ENCODE data around the gene AKAP13. TPM values are rescaled to one million over a fixed set of nuclear protein-coding genes. Genes with fewer than 3 reads are reported as not detected.

AKAP13 gene
- total RNA-seq, 1 donor from 2014 or later = 145 TPM

GRCh38 chr15:85711580-85712192 is 331.3 kb downstream of the AKAP13 start:
- no peak overlapping the region for H3K4me3 Mint-ChIP-seq (ENCODE audit: unreplicated experiment)
- no peak overlapping the region for H3K27ac Mint-ChIP-seq (ENCODE audit: unreplicated experiment)
- no peaks in the 10 kb centered on the region for H3K9me3 Mint-ChIP-seq (ENCODE audit: unreplicated experiment)
- peaks cover 4% of the 10 kb centered on the region for H3K4me1 Mint-ChIP-seq (ENCODE audit: low read depth, unreplicated experiment)
- DNase-seq = no peak
- H3K36me3 Mint-ChIP-seq (ENCODE audit: unreplicated experiment) = no peaks in the 10 kb centered on the region
- no peak for TF ChIP-seq CTCF (IDR thresholded peaks at IDR 0.05; ENCODE audit: partially characterized antibody, unreplicated experiment)
- H3K27me3 Mint-ChIP-seq (ENCODE audit: unreplicated experiment) = peaks cover 1% of the 10 kb centered on the region

DNA sequence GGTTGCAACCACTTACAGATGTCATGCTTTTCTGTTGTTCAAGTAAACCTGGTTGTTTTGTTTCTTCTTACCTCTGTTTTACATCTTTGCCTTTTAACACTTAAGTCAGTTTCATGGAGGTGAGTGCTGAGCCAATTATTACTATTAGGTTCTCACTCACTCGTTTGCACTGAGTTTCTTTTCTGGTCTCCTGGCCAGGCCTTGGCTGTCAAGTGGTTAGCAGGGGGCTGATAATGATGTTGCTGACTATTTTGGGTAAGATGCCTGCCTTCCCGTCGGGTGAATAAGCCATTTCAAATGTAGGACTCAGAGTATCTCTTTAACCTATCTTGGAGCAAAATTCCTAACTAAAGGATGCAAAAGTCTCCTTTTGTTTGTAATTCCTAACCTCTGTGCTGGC is 335.9 kb downstream of the AKAP13 start:
- Mint-ChIP-seq H3K27ac (ENCODE audit: unreplicated experiment) (no peak overlapping the region), H3K27me3 (ENCODE audit: unreplicated experiment) (peaks cover 2% of the 10 kb centered on the region), H3K9me3 (ENCODE audit: unreplicated experiment) (no peaks in the 10 kb centered on the region), H3K4me3 (ENCODE audit: unreplicated experiment) (no peak overlapping the region), H3K36me3 (ENCODE audit: unreplicated experiment) (no peaks in the 10 kb centered on the region), H3K4me1 (ENCODE audit: low read depth, unreplicated experiment) (peaks cover 5% of the 10 kb centered on the region)
- DNase-seq = no peak
- TF ChIP-seq CTCF (IDR thresholded peaks at IDR 0.05; ENCODE audit: partially characterized antibody, unreplicated experiment) = no peak

DNA sequence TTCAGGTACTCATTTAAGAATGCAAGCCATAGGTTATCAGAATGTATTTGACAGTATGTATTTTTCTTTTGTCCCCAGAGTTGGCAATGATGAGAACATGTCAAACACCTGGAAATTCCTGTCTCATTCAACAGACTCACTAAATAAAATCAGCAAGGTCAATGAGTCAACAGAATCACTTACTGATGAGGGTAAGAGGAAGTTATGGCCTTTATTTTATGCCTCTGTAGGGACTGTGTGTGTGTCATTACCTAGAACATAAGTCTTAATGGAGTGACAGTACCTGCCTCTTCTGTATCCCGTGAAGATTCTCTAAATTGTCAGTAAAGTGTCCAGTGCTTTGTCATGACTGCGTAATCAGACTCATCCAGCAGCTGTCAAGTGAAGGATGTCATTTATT is 336.8 kb downstream of the AKAP13 start:
- no peaks in the 10 kb centered on the region for H3K9me3 Mint-ChIP-seq (ENCODE audit: unreplicated experiment)
- H3K4me1 Mint-ChIP-seq (ENCODE audit: low read depth, unreplicated experiment) = peaks cover 5% of the 10 kb centered on the region
- no peak for DNase-seq
- no peaks in the 10 kb centered on the region for H3K36me3 Mint-ChIP-seq (ENCODE audit: unreplicated experiment)
- H3K4me3 Mint-ChIP-seq (ENCODE audit: unreplicated experiment) = no peak overlapping the region
- H3K27ac Mint-ChIP-seq (ENCODE audit: unreplicated experiment) = no peak overlapping the region
- no peak for TF ChIP-seq CTCF (IDR thresholded peaks at IDR 0.05; ENCODE audit: partially characterized antibody, unreplicated experiment)
- H3K27me3 Mint-ChIP-seq (ENCODE audit: unreplicated experiment) = peaks cover 2% of the 10 kb centered on the region

GRCh38 chr15:85718271-85718971 is 338.0 kb downstream of the AKAP13 start:
- Mint-ChIP-seq H3K4me3 (ENCODE audit: unreplicated experiment) (no peak overlapping the region), H3K4me1 (ENCODE audit: low read depth, unreplicated experiment) (peaks cover 5% of the 10 kb centered on the region), H3K36me3 (ENCODE audit: unreplicated experiment) (no peaks in the 10 kb centered on the region), H3K27ac (ENCODE audit: unreplicated experiment) (no peak overlapping the region), H3K27me3 (ENCODE audit: unreplicated experiment) (peaks cover 2% of the 10 kb centered on the region), H3K9me3 (ENCODE audit: unreplicated experiment) (no peaks in the 10 kb centered on the region)
- no peak for TF ChIP-seq CTCF (IDR thresholded peaks at IDR 0.05; ENCODE audit: partially characterized antibody, unreplicated experiment)
- no peak for DNase-seq

DNA sequence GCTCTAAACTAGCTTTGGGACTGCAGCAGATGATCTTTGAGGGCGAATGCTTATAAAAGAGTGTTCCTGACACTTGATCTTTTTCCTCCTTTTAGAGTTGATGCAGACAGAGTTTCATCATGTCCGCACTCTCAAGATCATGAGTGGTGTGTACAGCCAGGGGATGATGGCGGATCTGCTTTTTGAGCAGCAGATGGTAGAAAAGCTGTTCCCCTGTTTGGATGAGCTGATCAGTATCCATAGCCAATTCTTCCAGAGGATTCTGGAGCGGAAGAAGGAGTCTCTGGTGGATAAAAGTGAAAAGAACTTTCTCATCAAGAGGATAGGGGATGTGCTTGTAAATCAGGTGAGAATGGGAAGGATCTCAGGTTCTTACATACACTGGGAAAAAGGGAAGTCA is 338.6 kb downstream of the AKAP13 start:
- Mint-ChIP-seq H3K27ac (ENCODE audit: unreplicated experiment) (peak overlapping the region; percentile 67), H3K4me3 (ENCODE audit: unreplicated experiment) (no peak overlapping the region), H3K36me3 (ENCODE audit: unreplicated experiment) (no peaks in the 10 kb centered on the region), H3K4me1 (ENCODE audit: low read depth, unreplicated experiment) (peaks cover 5% of the 10 kb centered on the region), H3K9me3 (ENCODE audit: unreplicated experiment) (no peaks in the 10 kb centered on the region), H3K27me3 (ENCODE audit: unreplicated experiment) (peaks cover 2% of the 10 kb centered on the region)
- TF ChIP-seq CTCF (IDR thresholded peaks at IDR 0.05; ENCODE audit: partially characterized antibody, unreplicated experiment) = no peak
- DNase-seq = no peak
